Measurements from ENCODE around the gene PTPRO. TPM values are rescaled to one million over a fixed set of nuclear protein-coding genes. Genes with fewer than 3 reads are reported as not detected.

The PTPRO gene
- total RNA-seq: 10.6 TPM
- long read RNA-seq, full-length matches to known transcripts: 11 of 16 reads
- long read RNA-seq, partial matches to known transcripts: 1 of 16 reads
- long read RNA-seq, other reads (novel, unspliced or antisense): 4 of 16 reads

DNA sequence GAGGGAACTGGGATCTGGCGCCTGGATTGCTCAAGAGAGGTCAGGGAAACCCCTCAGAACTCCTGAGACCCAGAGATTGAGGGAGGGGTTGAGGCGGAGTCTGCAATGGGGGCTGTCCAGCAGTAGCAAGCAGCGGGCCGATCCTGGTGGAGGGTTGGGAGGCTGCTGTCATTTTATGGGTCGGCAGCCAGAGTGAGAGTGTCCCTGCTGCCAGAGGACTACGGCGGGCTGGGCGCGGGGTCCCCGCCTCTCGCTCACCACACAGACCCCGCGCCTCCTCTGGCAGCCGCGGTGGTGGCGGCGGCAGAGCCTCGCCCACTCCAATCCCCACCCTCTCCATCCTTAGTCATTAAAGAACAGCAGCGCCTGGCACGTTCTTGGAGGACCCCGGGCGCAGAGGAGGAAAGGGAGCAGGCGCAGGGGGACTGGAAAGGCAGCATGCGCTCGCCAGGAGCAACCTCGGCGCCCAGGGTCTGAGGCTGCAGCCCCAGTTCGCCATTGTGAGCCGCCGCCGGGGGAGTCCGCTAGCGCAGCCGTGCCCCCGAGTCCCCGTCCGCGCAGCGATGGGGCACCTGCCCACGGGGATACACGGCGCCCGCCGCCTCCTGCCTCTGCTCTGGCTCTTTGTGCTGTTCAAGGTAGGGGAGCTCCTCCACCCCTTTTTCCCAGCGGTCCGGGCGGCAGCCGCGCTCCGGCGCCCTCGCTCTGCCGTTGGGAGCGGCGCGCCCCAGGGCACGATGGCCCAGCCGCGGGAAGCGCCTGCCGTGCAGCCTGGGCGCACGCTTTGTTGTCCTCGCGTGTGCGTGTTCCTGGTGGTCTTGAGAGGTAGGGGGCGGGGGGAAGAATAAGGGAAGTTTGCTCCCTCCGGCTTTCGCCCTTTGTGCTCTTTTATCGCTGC lies at the start of gene PTPRO:
TSS of gene PTPRO (plus strand) at position 345 of the 898 bp plus-strand sequence.
- peaks cover 4% of the 10 kb centered on the region for H3K4me1 ChIP-seq
- H3K36me3 ChIP-seq: no peaks in the 10 kb centered on the region
- H3K27me3 ChIP-seq: peaks cover 34% of the 10 kb centered on the region
- DNase-seq: peak; percentile 63
- TF ChIP-seq CTCF (IDR thresholded peaks at IDR 0.05): no peak
- no peak within 1 kb of the TSS for H3K27ac ChIP-seq
- peak; percentile 63 for ATAC-seq
- peak within 1 kb of the TSS; percentile 28 for H3K4me3 ChIP-seq
- no peaks in the 10 kb centered on the region for H3K9me3 ChIP-seq
- intact Hi-C loops (cut with DNase I): no loop called here

GRCh38 chr12:15273896-15274295 lies 48.4 kb upstream of the PTPRO start:
- H3K4me3 ChIP-seq: no peak overlapping the region
- ATAC-seq: no peak

GRCh38 chr12:15274561-15274967 lies 47.7 kb upstream of the PTPRO start:
- no peak for TF ChIP-seq CTCF (IDR thresholded peaks at IDR 0.05)
- intact Hi-C loops (cut with DNase I): loop anchor here (10.0 kb wide), 1 partner anchor 580 kb away; no protein-coding TSS in a partner anchor
- H3K27me3 ChIP-seq: no peaks in the 10 kb centered on the region
- H3K4me3 ChIP-seq: no peak overlapping the region
- ATAC-seq (peak; percentile 71), DNase-seq (no peak)
- H3K9me3 ChIP-seq: no peaks in the 10 kb centered on the region
- no peaks in the 10 kb centered on the region for H3K36me3 ChIP-seq
- peak overlapping the region; percentile 34 for H3K27ac ChIP-seq
- peaks cover 15% of the 10 kb centered on the region for H3K4me1 ChIP-seq

More at GRCh38 chr12:15273896-15274295, 48.4 kb upstream of the PTPRO start:
- Histone ChIP-seq H3K36me3 (no peaks in the 10 kb centered on the region), H3K4me1 (peaks cover 9% of the 10 kb centered on the region), H3K9me3 (no peaks in the 10 kb centered on the region), H3K27ac (peak overlapping the region; percentile 34), H3K27me3 (no peaks in the 10 kb centered on the region)
- intact Hi-C loops (cut with DNase I): loop anchor here (10.0 kb wide), 1 partner anchor 581 kb away; no protein-coding TSS in a partner anchor
- no peak for TF ChIP-seq CTCF (IDR thresholded peaks at IDR 0.05)
- no peak for DNase-seq

DNA sequence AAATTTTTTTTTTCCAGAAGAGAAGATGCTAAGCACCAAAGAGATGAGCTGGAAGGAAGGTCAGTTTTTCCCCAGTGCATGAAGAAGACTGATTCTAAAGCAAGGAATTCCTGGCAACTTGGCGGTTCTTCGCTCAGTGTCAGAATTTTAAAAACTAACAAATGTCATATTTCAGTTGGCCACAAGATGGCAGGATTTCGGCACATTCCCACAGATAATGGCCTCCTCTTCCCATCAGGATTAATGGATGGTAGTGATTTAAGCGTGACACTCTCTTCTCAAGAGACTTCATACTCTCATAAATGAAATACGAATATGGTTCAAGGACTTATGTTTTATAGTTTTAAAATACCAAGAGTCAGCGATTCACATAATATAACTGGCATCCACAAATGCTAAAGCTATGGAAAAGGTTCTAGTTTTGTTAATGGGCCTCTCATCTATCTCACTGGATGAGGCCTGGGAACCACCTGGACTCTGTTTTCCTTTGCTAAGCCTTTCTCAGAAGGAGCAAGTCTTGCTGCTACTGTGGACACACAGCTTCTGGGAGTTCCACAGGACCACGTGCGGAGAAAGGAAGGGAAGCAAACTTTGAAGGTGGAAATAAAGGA lies 46.1 kb upstream of the PTPRO start:
- H3K4me3 ChIP-seq: no peak overlapping the region
- no peaks in the 10 kb centered on the region for H3K9me3 ChIP-seq
- no peak overlapping the region for H3K27ac ChIP-seq
- ATAC-seq (peak; percentile 57), DNase-seq (no peak)
- H3K36me3 ChIP-seq: no peaks in the 10 kb centered on the region
- H3K27me3 ChIP-seq: no peaks in the 10 kb centered on the region
- H3K4me1 ChIP-seq: peaks cover 19% of the 10 kb centered on the region
- intact Hi-C loops (cut with DNase I): loop anchor here (5.0 to 10.0 kb wide), 2 partner anchors 306 to 579 kb away; no protein-coding TSS in a partner anchor
- TF ChIP-seq CTCF (IDR thresholded peaks at IDR 0.05): peak; percentile 78

DNA sequence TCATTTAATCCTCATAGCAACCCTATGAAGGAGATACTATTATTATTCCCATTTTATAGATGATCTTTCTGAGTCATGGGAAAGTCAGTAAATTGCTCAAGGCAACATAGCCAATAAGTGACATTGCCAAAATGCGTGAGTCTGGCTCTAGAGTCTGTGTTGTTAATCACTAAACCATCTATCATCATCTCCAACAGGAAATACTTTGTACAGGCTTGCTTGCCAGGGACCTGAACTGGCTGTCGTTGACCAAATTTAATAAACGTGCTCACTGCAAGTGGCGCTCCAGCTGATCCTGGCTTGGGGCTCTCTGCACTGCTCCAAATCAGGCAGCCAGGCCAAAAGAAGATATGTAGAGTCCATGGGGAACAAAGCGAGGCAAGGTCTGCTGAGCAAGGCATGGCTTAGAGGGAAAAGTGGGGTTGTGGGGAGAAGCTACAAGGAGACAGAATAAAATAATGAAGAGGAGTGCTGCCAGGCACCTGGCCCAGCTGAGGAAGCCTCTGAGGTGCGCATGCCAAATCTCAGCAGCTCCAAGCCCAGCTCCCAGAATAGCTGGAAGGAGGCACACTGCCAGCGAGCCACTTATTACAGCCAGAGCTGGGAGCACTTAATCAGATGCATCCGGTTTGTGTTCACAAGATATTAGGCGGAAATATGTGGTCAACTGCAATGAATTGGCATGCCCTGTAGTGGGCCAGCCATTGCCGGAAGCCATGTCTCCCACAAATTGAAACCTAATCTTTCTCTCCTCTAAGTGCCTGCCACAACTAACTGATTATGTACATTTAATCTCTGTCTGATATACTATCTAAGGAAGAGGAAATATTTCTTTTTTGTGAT lies 43.3 kb upstream of the PTPRO start:
- H3K36me3 ChIP-seq: no peaks in the 10 kb centered on the region
- TF ChIP-seq CTCF (IDR thresholded peaks at IDR 0.05): peak; percentile 35
- peak overlapping the region; percentile 80 for H3K27ac ChIP-seq
- DNase-seq: peak; percentile 91
- no peak overlapping the region for H3K4me3 ChIP-seq
- peak; percentile 88 for ATAC-seq
- intact Hi-C loops (cut with DNase I): loop anchor here (5.0 to 10.0 kb wide), 2 partner anchors 303 to 576 kb away; no protein-coding TSS in a partner anchor
- no peaks in the 10 kb centered on the region for H3K9me3 ChIP-seq
- peaks cover 17% of the 10 kb centered on the region for H3K4me1 ChIP-seq
- no peaks in the 10 kb centered on the region for H3K27me3 ChIP-seq
